Measurements from ENCODE around the gene PDCD6IP.

The PDCD6IP gene

DNA sequence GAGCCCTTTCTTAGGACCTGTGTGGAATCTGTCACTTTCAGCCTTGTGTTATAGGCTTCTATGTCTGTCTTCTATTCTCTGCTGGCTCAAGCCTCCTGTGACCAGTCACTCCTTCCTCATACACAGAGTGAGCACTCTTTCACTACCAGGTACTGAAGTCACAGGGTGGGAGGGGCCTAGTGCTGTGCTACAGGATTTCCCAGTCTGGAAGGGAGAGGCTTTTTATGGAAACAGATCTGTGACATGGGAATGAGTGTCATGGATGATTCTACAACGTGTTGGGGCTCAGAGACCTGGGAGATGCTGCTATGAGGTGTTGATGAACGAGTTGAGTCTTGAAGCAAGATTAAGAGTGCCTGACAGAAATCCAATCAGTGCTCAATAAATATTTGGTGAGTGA, 100.5 kb downstream of the PDCD6IP start:
- DNase-seq = no peak

- no peak for DNase-seq
These were observed 102.0 kb downstream of the PDCD6IP start for GRCh38 chr3:33900440-33900808.

DNA sequence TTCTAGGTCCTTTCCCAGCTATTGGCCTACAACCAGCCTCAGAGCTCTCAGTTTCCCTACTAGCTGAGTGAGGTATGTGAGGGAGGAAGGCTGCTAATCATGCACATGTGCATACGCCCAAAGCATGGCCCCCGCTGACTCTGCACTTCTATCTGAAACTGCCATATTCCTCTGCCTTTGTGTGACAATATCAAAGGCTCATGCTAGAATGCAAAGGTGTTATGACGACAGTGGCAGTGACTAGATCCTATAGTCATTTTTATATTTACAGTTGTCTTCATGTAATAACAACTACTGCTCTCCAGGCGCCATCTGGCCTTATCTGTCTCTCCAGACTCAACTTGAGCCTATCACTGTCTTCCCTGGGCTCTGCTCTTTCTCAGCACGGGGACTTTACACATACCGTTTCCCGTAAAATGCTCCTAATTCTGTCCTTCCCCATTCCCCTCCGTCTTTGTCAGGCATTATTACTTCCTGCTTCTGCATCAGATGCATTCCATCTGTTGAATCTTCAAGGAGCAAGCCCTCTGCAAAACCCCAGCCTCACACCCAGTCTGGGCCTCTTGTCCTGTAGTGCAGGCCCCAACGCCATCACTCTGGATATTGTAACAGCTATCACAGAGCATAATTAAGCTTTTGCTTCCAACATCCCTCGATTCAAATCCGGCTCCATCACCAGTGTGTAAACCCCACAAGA, 102.5 kb downstream of the PDCD6IP start:
- DNase-seq = no peak

- DNase-seq = no peak
These were observed 103.6 kb downstream of the PDCD6IP start for GRCh38 chr3:33901862-33902563.

DNA sequence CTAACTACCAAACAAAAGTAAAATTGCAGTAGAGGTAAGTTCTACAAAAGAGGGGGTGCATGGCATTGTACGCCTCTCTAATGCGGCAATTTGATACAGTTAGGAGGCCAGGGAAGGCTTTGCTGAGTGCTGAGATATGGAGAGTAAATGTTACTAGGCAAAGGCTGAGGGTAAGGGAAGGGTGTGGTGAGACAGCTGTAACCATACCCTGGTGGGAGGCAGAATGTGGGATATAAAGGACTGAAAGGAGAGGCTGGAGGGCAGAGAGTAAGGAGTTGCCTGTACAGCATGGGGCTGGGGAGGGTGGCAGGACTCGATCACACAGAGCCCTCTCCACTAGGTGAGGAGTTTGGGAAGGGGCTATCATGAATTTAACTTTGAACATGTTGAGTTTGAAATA, 106.3 kb downstream of the PDCD6IP start:
- DNase-seq = no peak

- no peak for DNase-seq
These were observed 109.9 kb downstream of the PDCD6IP start for GRCh38 chr3:33908250-33908851.

DNA sequence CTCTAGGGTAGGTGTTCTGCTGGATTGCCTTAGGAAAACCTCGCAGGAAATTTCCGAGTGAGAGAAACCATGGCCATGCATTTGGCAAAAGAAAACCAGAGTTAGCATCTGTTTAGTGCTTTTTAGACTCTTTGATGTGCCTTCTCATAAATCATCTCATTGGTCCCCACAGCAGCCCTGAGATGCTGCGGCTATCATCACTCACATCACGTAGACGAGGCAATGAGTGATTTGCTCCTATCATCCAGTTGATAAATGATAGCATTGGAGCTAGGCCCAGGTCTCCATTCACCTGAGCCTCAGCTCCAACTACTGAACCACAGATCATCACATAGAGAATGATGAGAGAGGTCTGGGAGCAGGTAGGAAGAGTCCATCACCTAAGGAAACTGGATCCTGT, 111.1 kb downstream of the PDCD6IP start:
- DNase-seq = no peak

- DNase-seq = no peak
These were observed 111.6 kb downstream of the PDCD6IP start for GRCh38 chr3:33910031-33910430.

DNA sequence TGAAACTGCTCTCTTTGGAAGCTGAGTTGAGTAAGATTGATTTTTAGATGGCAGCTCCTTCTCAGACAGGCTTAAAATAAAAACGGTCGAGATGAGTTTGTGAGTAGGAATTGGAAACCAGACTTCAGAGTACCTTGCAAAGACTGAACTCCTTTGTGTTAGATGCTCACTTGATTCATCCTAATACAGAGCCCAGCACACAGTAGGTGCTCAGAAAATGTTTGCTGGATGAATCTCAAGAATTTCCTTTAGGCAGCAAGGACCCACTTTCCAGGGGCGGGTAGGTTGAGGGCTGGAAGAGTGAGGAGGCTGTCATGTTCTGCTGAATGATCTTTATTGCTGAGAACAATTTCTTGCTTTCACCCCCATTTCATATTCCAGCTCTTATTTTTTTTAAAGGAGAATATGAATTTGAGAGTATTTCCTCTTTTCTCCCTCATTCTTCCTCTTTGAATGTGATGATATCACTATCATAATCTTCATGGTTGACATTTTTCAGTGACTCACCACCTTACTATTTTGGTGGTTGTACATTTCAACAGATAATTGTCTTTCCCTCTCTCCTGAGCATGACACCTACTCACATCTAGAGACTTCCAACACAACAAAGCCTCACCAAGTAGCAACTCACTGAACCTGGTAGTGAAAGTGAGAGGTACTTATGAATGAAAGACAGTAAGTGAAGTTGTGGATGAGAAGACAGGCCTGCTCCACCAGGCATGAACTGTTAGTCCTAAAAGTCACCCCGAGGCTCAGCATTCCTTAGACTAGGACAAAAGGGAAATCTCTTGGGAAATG, 113.3 kb downstream of the PDCD6IP start:
- no peak for DNase-seq

GRCh38 chr3:33914212-33914611, 115.8 kb downstream of the PDCD6IP start:
- DNase-seq = no peak

- no peak for DNase-seq
These were observed 116.4 kb downstream of the PDCD6IP start for GRCh38 chr3:33914731-33915379.

GRCh38 chr3:33915796-33916546, 117.5 kb downstream of the PDCD6IP start:
- DNase-seq = no peak

DNA sequence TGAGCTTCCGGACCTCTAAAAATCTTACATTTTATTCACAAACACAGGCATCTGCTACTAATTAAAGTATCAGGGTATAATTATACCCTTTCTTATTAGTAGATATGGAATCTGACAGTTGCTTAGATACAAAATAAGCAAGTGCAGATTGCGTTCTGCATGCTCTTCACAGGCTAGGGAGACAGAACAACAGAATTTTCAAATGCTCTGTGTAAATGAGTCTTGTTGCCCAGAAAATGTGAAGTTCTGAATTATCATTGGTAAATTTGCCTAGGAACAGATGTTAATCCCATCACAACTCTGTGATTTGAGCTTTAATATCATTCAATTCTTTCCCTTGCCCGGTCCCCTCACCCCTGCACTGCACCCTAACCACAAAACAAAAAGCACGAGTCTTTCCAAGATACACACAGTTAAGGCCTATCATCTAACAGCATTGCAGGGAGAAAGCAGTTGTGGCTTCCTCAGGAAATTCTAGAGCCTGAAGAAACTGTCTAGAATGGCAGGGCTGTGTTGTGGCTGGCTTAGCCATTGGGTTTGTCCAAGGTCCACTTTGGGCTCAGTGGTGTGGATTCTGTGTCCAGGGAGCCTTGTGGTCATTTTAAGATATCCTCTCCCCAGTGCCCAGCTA, 119.8 kb downstream of the PDCD6IP start:
- no peak for DNase-seq

Measured in activated CD4-positive, alpha-beta T cell treated with anti-CD3 and anti-CD28 coated beads, Interleukin-2, amount 50 U/mL, for 1 hour (primary cell).